Activated CD8-positive, alpha-beta memory T cell treated with anti-CD3 and anti-CD28 coated beads, Interleukin-2, amount 50 U/mL, for 4 hours (primary cell): ENCODE measurements around the gene GRM6.

Experiments
- DNase-seq: peaks from one replicate; pipeline ENCODE4 v3.0.0-alpha.2; 2020

GRM6 gene

DNA sequence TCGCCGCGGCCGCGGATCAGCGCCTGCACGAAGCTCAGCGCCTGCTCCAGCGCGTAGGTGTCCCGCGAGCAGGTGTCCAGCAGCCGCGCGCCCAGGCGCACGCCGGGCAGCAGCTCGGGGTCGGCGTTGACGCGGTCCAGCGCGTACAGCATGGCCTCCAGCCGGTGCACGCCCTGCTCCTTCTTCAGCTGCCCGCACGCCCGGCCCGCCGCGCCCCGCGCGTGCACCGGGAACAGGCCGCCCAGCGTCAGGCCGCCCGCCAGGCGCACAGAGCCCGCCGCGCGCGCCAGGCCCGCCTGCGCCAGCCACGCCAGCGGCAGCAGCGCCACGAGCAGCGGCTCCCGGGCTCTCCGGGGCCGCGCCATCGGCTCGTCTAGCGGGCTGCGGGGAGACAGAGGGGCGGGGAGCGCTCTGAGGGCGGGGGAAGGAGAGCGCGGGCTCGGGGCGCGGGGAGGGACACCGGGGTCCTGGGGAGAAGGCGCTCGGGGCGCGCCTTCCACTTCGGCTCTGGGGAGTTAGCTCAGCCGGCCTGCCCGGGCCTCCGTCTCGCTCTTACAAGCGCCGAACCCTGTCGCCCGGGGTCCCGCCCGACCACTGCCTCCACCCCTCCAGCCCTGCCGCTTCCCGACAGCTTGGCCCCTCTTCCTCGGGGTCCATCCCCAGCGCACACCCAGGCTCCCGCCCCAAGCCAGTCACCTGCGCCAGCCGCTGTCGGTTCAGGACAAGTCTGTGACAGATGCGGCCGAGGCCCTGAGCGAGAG, at the start of gene GRM6:
Gene GRM6, minus strand, starts transcription at position 741 of the 761 bp plus-strand sequence. Its CDS starts 376 bp downstream, at position 365.
- no peak for DNase-seq

DNA sequence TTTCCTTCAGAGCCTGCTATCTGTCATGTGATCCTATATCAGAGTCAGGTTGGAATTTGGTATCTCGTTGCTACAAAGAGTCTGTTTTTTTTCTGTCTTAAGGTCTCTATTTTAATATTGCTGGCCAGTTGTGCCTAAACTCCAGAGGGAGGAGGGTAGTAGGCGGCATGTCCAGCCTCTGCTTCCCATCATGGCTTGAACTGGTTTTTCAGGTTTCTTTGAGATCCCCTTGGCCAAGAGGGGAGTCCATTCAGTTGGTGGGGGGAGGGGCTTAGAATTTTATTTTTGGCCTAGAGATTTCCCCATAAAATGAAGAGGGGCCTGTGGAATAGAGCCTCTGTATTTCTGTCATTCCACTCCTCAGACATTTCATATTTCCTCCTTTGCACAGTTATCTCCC, 49.6 kb upstream of the GRM6 start:
- DNase-seq = no peak

DNA sequence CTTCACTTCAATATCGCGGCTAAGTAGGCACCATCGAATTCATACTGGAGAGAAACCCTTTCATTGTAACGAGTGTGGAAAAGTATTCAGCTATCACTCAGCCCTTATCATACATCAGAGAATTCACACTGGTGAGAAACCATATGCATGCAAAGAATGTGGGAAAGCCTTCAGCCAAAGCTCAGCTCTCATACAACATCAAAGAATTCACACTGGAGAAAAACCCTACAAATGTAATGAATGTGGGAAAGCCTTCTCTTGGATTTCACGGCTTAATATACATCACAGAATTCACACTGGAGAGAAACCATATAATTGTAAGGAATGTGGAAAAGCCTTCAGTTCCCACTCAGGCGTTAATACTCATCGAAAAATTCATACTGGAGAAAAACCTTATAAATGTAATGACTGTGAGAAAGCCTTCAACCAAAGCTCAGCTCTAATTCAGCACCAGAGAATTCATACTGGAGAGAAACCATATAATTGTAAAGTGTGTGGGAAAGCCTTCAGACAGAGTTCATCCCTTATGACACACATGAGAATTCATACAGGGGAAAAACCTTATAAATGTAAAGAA, 38.0 kb upstream of the GRM6 start:
- no peak for DNase-seq

DNA sequence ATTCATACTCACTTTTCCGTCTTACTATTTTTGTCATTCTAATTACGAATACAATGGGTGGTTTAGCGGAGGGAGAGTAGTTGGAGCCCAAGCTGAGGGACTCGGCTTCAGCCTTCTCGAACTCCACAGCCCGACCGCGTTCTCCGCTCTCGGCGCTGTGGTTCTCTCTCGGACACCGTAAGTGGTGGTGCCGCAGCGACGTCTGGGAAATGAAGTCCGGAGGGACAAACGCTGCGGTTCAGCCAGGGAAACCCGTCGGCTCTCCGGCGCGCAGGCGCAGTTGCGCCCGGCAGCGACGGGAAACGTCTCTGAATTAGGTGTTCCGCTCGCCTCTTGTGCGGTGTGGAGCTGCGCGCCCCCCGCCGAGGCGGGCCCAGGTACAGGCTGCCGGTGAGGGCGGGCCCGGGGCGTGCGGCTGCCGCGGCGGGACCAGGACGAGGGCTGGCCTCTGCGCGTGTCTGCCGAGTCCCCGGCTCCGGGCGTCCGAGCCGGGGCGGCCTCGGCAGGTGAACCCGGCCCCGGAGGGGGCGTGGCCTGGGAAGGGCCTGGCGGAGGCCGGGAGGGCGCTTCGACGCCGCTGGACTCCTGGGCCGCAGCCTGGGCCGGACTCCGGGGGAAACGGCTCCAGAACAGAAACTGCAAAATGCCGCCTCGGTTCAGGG, 28.5 kb upstream of the GRM6 start, which contains the start of gene ZNF879:
Gene ZNF879, plus strand, starts transcription at position 277 of the 662 bp plus-strand sequence. CDS start 1,201 bp downstream, outside the sequence.
- peak; percentile 93 for DNase-seq

DNA sequence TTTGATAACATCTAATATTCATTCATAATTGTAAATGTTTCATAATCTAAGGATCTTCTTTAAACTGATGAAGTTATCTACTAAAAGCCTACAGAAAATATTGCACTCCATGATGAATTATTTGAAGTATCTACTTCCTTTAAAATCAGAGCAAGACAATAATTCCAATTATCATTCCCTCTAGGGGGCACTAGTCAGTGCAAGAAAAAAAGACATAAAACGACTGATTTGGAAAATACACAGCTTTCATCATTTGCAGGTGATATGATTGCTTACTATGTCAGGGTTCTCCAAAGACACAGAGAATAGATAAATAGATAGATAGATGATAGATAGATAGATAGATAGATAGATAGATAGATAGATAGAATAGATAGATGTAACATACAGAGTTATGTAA, 13.5 kb upstream of the GRM6 start:
- DNase-seq = no peak

DNA sequence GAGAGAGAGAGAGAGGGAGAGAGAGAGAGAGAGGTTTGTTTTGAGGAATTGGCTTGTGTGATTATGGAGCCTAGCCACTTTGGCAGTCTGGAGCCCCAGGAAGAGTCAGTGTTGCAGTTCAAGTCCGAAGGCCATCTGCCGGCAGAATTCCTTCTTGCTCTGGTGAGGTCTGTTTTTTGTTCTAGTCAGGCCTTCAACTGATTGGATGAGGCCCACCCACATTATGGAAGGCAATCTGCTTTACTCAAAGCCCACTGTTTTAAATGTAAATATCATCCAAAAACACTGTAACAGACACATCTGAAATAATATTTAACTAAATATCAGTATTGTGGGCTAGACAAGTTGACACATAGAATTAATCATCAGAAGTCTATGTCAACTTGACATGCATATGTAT, 11.4 kb upstream of the GRM6 start:
- no peak for DNase-seq

DNA sequence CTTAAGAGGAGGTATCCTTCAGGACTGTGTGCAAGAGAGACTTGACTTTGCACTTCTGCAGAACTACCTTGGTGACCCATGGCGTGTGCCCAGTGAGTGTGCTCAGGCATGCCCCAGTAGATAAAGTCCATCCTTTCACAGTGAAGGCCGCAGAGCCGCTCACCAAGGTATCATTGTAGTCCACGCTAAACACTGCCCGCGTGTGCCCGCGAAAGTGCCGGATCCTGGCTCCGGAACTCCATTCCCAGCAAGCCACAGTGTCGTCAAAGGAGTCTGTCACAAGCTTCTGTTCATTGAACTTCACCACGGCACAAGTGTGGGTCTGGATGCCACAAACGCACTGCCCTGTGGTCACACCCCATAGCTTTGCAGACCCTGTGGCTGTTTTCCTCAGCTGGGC, 3.3 kb upstream of the GRM6 start:
- DNase-seq = no peak

DNA sequence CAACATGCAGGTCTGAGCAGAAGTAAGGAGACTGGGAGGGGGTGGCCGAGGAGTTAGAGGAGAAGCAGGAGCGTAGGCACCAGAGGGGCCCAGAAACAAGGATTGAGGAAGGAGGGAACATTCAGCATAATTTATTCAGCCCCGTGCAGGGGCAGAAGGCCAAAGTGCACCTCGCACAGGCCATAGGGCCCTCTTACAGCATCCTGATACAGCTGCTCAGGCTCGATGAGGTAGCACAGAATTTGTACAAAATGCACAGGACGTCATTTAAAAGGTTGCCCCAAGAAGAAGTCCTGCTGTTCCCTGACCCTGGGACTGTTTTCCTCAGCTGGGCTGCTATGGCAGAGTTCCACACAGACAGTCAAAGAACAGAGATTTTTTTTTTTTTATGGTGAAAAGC, 2.1 kb upstream of the GRM6 start:
- no peak for DNase-seq

DNA sequence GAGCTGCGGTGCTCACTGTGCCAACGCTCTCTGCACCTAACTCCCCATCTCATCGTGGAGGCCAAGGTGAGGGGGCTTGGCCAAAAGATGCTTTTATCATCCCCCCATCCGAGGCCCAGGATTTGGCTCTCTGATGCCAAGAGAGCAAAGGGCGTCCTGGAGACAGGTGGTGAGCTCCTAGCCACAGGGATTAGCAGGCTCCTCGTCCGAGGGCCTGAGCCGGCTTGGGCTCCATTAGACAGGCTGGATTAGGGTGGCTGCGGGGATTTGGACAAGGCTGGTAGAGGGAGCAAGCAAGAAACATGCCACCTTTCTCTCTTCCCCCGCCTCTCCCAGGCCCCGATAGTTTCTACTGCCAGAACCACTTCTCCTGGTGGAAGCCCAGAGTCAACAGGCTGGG, 1.0 kb upstream of the GRM6 start:
- DNase-seq = no peak

DNA sequence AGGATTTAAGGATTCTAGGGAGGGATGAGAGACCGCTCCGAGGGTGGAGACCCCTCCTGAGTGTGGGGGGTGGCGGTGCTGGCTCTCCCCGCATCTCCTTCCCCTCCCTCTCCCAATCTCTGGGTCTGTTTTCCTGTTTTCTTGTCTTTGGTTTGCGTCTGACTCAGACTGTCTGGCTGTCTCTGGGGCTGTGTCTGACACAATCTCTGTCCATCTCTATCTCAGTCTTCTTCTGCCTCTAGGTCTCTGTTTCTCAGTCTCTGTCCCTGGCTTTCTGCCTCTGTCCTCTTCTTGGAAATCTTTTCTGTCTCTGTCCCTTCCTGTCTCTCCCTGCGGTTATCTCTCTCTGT, 196 bp upstream of the GRM6 start:
- no peak for DNase-seq

DNA sequence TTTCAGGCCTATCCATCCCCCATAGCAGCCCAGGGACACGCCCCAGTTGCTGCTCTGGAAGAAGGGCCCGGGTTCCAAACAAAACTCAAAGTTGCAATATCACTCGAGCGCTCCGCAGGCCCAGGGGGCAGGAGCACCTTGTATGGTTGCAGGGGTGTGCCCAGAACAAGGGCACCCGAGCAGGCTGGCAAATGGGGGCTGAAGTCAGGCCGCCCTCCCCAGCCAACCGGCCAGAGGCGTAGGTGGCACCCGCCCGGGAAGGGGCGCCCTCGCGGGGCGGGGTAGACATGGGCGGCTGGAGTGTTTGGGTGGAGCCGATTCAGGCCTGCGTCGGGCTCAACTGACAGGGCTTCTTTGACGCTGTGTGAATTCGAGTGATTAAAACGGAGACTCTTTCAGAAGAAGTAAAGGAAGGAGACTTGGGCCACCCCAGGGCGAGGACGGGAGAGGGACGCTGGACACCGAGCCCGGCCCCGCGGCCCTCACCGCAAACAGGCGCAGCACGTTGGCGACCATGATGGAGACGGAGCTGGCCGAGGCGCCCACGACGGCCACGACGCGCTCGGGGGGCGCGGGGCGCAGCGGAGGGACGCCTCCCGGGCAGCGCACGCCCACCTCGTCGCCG, 1.1 kb downstream of the GRM6 start:
- DNase-seq = no peak

DNA sequence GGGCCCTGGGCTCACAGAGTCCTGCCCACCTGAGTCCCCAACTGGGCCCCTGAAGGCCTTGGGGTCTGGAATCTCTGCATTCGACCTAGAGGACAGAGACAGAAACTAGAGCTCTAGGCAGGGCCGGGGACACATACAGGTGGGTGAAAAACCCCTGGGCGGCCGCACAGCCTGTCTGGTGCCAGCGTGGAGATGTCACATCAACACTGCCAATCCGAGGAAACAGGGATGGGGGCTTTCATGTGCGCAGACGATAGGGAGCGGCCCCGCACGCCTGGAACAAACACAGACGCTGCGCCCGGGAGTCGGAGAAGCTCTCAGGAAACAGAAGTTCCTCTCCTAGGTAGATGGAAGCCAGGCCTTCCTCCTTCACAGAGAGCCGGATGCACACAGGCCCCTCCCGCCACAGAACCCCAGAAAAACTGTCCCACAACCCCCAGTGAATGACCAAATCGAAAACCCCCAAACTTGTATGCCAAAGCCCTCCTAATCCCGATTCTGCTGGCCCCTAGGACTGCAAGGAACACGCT, 1.8 kb downstream of the GRM6 start:
- no peak for DNase-seq

DNA sequence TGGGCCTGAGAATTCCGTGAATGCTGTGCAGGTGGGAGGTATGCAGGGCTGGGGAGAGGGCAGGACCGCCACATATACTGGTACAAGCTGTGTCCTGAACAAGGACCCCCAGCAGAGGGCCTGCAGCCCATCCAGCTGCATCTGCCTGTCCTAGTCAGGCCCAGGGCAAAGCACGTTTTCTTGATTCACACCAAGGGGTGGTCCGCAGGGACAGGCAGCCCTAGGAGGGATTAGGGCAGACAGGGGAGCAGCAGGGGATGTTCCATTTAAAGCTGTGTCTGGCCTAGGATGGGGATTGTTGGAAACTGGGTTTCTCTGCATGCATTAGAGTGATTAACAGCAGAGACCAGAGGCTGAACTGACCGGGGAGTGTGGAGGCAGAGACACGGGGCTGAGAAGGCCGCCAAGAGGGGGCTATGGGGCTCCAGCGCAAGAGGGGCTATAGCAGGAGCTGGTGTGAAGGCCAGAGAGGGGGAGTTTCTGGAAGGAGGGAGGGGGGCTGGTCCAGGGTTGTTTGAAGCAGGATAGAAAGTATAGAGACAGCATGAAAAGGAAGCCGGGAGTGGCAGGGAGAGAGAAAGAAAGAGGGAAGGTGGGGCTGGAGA, 2.7 kb downstream of the GRM6 start:
- DNase-seq = no peak

DNA sequence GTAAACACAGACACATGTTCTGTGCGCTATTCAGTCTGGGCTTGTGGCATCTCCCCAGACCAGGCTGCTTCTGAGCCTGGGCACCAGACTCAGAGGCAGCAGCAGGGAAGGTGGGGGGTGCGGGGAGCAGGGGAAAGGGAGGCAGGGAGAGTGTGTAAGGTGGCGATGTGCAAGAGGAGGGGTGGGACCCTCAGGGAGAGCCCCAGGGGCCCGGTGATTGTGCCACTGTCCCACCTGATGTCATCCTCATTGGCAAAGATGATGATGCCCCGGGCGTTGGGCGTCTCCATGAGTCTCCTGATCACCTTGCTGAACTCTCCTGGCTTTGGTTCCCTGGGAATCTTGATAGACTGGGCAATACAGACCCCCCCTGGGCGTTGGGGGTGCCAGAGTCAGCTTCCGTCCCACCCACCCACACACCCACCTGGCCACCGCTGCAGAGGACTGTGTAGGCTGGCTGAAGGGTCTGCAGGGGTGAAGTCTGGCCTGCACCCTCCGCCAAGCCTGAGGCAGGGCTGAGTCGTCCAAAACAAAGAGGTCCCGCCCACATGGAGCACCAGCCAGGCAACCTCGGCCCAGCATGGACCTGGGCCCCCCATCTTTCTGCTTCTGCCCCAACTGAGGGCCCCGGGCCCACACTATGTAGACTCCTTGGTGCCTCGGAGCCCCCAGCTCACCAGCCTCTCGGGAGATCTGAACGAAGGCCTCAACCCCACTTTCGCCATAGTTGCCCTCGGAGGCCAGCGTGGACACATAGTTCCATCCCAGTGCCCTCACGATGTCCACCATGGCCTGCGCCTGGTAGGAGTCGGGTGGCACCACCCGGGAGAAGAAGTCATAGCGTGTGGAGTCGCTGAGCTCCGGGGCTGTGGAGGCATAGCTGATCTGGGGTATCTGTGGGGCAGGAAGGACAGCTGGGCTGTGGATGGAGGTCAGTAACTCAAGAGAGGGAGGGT, 3.7 kb downstream of the GRM6 start:
- DNase-seq = no peak

DNA sequence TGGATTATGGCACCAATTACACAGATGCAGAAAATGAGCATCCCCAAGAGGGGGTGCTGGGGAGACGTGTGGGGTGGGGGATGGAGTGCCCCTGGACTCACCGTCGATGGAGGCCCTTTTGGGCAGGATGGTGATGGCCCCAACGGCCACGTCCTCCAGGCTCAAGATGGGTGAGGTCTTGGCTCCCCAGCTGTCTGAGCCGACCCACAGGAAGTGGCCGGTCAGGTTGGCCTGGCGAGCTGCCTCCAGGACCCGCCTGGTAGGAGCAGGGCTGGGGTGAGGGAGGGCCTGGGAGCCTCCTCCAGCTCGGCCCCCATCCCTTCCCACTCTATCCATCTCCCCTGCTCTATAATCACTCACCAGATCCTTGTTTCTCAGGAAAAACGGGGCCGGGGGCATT, 4.6 kb downstream of the GRM6 start:
- no peak for DNase-seq

DNA sequence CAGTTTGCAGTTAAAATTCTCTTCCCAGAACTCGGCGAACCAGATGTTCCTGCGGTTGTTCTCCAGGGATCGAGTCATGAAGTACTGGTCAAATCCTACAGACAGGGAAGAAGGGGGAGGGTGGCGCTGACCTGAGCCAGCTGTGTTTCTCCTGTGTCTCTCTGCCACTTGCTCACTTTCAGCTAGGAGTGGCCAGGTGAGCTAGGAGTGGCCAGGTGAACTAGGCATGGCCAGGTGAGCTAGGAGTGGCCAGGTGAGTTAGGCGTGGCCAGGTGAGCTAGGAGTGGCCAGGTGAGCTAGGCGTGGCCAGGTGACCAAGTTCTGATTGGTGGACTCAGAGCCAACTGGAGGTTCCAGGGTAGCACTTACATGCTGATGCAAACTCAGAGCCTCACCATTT, 5.8 kb downstream of the GRM6 start:
- no peak for DNase-seq

DNA sequence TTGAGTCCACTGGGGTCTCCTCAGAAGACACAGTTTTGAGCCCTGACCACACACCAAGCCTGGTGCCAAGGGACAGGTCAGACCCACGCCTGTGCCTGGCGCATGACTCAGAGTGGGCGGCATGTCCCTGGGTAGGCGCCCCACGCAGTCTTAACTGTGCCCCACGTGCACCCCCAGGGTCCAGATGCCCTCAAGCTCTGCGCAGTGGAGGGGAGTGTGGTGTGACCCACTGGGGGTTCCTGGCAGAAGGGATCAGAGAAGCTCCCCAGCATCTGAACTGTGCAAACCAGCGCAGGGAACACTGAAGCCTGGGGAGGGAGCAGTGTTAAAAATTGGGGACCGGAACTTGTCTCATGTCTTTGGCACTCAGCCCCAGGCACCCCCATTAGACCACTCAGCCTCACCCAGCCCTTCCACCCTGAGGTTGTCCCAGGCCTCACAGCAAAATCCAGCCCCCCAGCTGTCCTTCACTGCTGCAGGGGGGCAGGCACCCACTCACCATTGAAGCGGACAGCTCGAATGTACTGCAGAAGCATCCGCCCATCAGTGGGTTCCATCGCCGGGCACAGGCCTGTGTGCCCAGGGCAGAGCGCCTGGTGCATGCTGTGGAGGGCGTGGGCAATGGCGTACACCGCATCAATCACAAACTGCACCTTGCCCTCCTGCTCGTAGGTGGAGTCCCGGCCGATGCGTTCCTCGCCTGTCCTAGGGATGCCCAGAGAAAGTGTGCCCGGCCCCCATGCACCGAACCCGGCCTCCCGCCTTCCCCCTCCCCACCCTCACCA, 6.5 kb downstream of the GRM6 start:
- no peak for DNase-seq

DNA sequence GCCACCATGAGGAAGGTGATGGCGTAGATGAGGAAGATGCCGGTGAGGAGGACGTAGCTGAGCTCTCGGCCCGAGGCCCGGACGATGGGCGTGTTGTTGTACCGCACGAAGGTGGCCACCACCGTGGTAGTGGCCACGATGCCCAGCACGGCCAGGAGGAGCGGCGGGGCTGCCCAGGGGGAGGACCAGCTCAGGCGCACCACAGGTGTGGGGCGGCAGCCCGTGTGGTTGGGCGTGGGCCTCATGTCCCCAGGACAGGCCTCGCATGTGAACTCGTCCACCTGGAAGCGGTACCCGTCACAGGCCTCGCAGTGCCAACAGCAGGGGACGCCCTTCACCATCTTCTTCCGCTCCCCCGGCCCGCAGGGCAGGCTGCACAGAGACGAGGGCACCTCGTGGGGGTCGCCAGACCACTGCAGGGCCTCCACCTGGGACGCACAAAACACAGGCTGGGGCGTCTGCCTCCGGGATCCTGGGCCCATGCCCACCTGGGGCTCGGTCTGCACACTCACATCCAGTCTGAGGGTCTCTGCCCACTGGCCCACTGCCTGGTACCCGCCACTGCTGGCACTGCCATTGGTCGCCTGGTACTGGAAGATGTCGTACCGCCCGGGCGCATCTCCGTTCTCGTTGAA, 8.7 kb downstream of the GRM6 start:
- no peak for DNase-seq

DNA sequence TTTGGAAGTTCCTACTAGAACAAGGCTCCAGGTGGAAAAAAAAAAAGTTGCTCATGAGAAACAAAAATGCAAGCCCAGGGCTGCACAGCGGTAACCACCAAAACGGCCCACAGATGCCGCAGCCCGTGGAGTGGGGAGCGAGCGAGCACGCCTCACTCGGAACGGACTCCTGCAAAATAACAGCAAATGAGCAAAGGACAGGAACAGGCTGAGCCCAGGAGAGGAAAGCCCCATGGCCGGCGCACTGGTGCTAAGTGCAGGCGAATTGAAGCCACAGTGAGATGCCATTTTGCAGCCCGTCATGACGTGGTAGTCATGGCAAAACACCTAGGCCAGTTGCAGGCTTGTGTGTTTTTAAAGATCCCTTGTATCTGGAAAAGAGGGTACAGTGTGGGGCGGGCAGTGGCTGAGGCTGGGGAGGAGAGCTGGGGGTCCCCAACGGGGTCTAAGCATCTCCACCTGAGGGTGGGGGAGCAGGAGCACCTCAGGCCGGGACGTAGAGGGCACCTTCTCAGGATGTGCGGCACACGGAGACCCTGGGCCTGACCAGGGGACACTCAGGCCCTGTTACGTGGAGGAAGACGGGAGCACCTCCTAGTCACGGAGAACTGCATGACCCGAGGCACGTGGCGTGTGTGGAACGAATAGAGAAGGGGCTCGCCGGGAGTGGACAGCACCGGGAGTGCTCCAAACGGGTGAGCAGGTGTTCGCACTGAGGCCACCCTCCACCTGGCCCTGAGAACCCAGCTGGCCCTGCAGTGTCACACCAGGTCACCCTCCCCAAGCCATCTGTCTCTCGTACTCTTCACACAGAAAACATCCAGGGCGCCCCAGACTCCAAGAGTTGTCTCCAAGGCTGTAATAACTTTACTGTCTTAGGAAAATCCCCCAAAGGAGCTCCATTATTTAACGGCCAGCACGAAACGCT, 10.7 kb downstream of the GRM6 start:
- no peak for DNase-seq
